Smooth muscle cell of the brain vasculature (primary cell): ENCODE results near the gene SPTAN1.

Experiments
- DNase-seq: peaks from one replicate; pipeline ENCODE4 v3.0.0-alpha.2; 2012; ENCODE audit warnings: low read depth, low spot score

SPTAN1 gene

GRCh38 chr9:128600099-128600498 lies 47.7 kb downstream of the SPTAN1 start:
- DNase-seq, result no peak

GRCh38 chr9:128603697-128604096 lies 51.3 kb downstream of the SPTAN1 start:
- no peak for DNase-seq

GRCh38 chr9:128607642-128608350 lies 55.4 kb downstream of the SPTAN1 start:
- DNase-seq, result no peak

DNA sequence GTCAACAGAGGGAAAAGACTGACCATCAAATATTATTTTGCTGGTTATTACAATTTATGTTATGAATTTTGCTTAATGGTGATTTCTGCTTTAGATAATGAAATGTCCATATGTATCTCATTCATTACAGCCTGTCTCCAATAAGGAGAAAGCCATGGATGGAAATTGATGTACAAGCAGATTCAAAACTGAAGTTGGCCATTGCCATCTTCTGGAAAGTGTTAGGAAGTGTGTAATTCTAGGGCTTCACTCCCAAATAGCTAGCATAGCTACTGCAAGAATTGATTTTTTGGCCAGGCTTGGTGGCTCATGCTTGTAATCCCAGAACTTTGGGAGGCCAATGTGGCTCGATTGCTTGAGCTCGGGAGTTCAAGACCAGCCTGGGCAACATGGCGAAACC lies 58.5 kb downstream of the SPTAN1 start:
- no peak for DNase-seq

GRCh38 chr9:128611600-128612394 lies 59.4 kb downstream of the SPTAN1 start:
- no peak for DNase-seq

GRCh38 chr9:128614728-128615127 lies 62.3 kb downstream of the SPTAN1 start:
- no peak for DNase-seq

- DNase-seq, result no peak
Measured at GRCh38 chr9:128615571-128615970, 63.2 kb downstream of the SPTAN1 start.

GRCh38 chr9:128617943-128618342 lies 65.6 kb downstream of the SPTAN1 start:
- no peak for DNase-seq

- no peak for DNase-seq
Measured at GRCh38 chr9:128619127-128619526, 66.7 kb downstream of the SPTAN1 start.

GRCh38 chr9:128619779-128620178 lies 67.4 kb downstream of the SPTAN1 start:
- no peak for DNase-seq

DNA sequence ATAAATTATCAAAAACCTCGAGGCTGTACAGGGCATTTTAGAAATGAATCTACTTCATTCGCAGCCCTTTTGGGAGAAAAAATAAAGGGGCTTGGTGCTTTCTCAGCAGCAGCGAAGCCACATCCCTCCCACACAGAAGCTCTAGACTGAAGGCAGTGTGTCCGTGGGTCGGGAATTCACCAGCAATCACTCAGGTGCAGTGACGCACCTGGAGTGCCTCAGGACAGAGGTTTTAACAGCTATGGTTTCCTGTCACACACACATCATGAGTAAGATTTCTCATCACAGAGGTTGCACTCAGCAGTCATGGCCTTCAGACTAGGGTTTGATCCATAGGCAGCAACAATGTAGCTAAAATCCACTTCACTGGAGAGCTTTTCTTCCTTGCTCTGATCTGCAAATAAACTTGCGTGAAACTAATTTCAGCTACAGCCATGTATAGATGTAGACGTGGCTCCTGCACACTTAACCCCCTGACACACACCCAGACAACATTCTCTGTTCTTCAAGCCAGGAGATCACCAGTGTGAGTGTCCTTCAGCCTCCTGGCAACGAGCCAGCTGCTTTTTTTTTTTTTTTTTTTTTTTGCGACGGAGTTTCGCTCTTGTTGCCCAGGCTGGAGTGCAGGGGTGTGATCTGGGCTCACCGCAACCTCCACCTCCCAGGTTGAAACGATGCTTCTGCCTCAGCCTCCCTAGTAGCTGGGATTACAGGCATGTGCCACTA lies 69.5 kb downstream of the SPTAN1 start:
- no peak for DNase-seq

DNA sequence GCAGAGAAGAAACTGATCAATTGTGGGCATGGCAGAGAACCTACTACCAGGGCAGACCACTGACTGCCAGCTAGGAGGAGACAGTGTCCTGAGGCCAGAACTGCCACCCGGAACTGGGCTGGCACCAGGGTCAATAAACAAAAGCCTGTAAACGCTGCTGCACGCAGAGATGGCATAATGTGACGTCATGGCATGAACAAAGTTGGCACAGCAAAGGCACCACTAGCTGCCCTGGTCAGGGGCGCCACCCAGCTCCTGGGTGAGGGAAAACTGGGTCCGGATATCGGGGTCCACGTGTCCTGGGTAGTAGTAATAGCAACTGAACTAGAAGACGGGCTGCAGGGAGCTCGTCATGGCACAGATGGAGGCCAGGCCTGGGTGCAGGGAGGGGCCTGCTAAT lies 72.2 kb downstream of the SPTAN1 start:
- no peak for DNase-seq

- no peak for DNase-seq
Measured at GRCh38 chr9:128625391-128626146, 73.2 kb downstream of the SPTAN1 start.

DNA sequence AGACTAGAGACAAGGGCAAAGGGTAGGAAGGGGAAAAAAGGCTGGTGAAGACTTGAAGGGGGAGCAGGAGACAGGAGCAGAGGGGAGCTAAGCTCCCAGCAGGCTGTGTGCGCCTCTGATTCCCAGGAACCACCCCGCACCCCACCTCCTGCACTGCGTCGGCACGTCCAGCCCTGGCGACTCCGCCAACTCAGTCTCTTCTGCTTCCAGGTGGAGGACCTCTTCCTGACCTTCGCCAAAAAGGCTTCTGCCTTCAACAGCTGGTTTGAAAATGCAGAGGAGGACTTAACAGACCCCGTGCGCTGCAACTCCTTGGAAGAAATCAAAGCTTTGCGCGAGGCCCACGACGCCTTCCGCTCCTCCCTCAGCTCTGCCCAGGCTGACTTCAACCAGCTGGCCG lies 73.8 kb downstream of the SPTAN1 start:
- DNase-seq, result no peak

DNA sequence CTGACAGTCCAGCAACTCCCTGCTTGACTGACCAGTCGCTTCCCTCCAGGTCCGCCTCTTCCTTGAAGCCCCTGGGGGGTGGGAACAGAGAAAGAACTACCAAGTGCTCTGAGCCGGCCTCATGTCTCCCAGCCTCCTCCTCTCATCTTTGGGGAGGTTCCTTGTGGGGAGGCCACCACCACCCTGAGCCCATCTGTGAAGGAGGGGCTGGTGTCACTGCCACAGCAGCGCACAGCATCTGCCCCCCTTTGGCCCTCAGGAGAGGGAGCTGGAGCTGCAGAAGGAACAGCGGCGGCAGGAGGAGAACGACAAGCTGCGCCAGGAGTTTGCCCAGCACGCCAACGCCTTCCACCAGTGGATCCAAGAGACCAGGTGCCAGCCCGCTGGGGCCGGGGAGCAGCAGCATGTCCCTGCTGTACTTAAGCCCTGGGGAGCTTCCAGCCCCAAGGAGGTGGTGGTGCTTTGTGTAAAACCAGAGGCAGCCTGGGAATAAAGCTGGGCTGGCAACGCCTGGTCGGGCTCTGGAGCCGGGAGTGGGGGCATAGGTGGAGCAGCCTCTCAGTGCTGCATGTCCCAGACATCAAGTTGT lies 74.8 kb downstream of the SPTAN1 start:
- DNase-seq, result no peak

- DNase-seq, result no peak
Measured at GRCh38 chr9:128627906-128628305, 75.5 kb downstream of the SPTAN1 start.

DNA sequence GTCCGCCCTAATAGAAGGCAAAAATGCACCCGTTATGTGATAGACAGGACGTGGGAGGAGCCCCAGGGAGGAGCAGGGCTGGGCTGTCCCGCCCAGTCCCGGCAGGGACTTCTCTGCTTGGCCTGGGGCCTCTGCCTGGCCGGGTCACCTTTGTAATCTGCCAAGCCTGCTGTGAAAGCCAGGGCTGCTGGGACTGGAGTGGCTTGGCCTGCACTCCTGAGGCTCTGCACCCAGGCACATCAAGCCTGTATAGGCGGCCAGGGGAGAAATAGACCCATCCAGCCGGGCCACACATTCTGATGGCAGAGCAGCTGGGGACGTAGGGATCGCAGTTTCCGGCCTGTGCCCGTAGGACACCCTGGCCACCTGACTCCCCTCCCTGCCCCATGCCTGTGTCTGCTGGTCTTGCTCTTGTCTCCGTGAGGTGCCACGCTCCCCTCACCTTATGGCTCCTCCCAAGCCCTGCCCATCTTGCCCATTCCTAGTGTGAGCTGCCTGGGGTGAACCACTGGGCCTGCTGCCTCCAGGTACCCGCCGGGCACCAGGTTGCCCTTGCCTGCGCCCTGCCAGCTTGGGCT lies 76.2 kb downstream of the SPTAN1 start:
- DNase-seq, result no peak

- no peak for DNase-seq
Measured at GRCh38 chr9:128629136-128629535, 76.7 kb downstream of the SPTAN1 start.

GRCh38 chr9:128629852-128630545 lies 77.6 kb downstream of the SPTAN1 start:
- DNase-seq, result no peak

DNA sequence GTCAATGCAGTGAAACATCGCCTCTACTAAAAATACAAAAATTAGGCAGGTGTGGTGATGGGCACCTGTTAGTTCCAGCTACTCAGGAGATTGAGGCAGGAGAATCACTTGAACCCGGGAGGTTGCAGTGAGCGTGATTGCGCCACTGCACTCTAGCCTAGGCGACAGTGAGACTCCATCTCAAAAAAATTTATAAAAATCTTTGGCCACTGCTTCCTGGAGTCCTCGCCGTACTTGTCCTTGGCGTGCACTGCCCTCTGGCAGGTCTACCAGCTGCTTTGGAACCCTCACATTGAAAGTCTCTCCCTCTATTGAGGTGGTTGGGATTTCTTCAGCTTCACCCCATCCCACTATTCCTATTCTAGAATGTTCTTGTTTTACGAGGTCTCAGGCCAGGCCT lies 79.2 kb downstream of the SPTAN1 start:
- DNase-seq, result no peak
